Upper lobe of left lung (tissue), 6 donors: ENCODE measurements around the gene CLK4. TPM values are rescaled to one million over a fixed set of nuclear protein-coding genes. Genes with fewer than 3 reads are reported as not detected.

Source experiments
- ATAC-seq, 2 donors: fragments of 200-7000 bp; cut with Tn5 transposase; one replicate each; pipeline ENCODE4 v1.9.1; 2022; ENCODE audit warnings: mild to moderate bottlenecking in 2 of 2, moderate library complexity in 2 of 2; ENCODE audit not compliant: low FRiP score in 2 of 2
- DNase-seq, 2 donors: peaks; one replicate each; pipeline ENCODE4 v3.0.0-alpha.2; 2019 to 2020
- H3K27ac ChIP-seq, 4 donors: fragments of 200-600 bp; sonication (generic); one replicate each; pipeline ENCODE4 v1.5.1; 2016 to 2019
- H3K27me3 ChIP-seq, 4 donors: fragments of 200-600 bp; sonication (generic); one replicate each; pipeline ENCODE4 v1.5.1; 2017 to 2019
- H3K36me3 ChIP-seq, 4 donors: fragments of 200-600 bp; sonication (generic); one replicate each; pipeline ENCODE4 v1.5.1; 2016 to 2019
- H3K4me1 ChIP-seq, 4 donors: fragments of 200-600 bp; sonication (generic); one replicate each; pipeline ENCODE4 v1.5.1; 2018 to 2019
- H3K4me3 ChIP-seq, 4 donors: fragments of 200-600 bp; sonication (generic); one replicate each; pipeline ENCODE4 v1.5.1; 2017 to 2019; ENCODE audit warnings: mild to moderate bottlenecking in 2 of 4, moderate library complexity in 1 of 4
- H3K9me3 ChIP-seq, 4 donors: fragments of 200-600 bp; sonication (generic); one replicate each; pipeline ENCODE4 v1.5.1; 2018 to 2019
- CTCF ChIP-seq, 6 experiments: fragments of 450-650 bp in 4 of 6; fragments of 200-600 bp in 2 of 6; sonication (generic) in 2 of 6; IDR thresholded peaks; one replicate each; pipeline ENCODE4 v1.5.1; 2016 to 2019; ENCODE audit warnings: antibody characterized with exemption in 6 of 6
- EP300 ChIP-seq, 4 donors: sonication (generic); formaldehyde crosslinking; IDR thresholded peaks; one replicate each; pipeline ENCODE4 v1.5.1; 2017; ENCODE audit warnings: antibody characterized with exemption in 4 of 4, control low read depth in 2 of 4
- POLR2A ChIP-seq, 4 donors: fragments of 450-650 bp; IDR thresholded peaks; one replicate each; pipeline ENCODE4 v1.5.1; 2016 to 2017; ENCODE audit warnings: antibody characterized with exemption in 4 of 4, mild to moderate bottlenecking in 2 of 4
- POLR2AphosphoS5 ChIP-seq, 2 donors: sonication (generic); formaldehyde crosslinking; IDR thresholded peaks; one replicate each; pipeline ENCODE4 v1.5.1; 2017; ENCODE audit warnings: antibody characterized with exemption in 2 of 2
- WGBS, 2 donors: methylation state at CpG; one replicate each; pipeline ENCODE4 v1.1.5; 2017 to 2018; 5-methylcytosine and 5-hydroxymethylcytosine counted together
- total RNA-seq, 6 donors: library from RNA; depleted of rRNA in 4 of 6; stranded (reverse); fragments of >200 nt in 4 of 6; gene quantifications; one replicate each; pipeline versions ENCODE4 v1.1.0 to v1.2.1, GENCODE V29; 2016 to 2021
- donor health status: DM: no; HTN: no; CAD: no; lungs with moderate emphysema.
- donor health status: DM: no; HTN: yes; CAD: no; lungs with severe emphysema.

The CLK4 gene
- total RNA-seq, 6 donors from 2014 or later, result 28.8 to 81.7 (median 35.0) TPM

- 80 to 85% methylated on average over 8 of the region's 8 CpGs for WGBS, 2 donors
- no peak overlapping the region for H3K4me3 ChIP-seq
- no peaks in the 10 kb centered on the region for H3K4me1 ChIP-seq
- no peak for DNase-seq
- no peaks in the 10 kb centered on the region for H3K36me3 ChIP-seq
- H3K9me3 ChIP-seq, result no peaks in the 10 kb centered on the region
- ATAC-seq, result no peak
- TF ChIP-seq POLR2A (IDR thresholded peaks at IDR 0.05) (no peak), POLR2AphosphoS5 (IDR thresholded peaks at IDR 0.05) (no peak), CTCF (IDR thresholded peaks at IDR 0.05) (no peak), EP300 (IDR thresholded peaks at IDR 0.05) (no peak)
- no peak overlapping the region for H3K27ac ChIP-seq
- H3K27me3 ChIP-seq, result no peaks in the 10 kb centered on the region
Observed at GRCh38 chr5:178563621-178564020, 63.2 kb downstream of the CLK4 start.

GRCh38 chr5:178561746-178562264, 65.0 kb downstream of the CLK4 start:
- no peak overlapping the region for H3K27ac ChIP-seq
- WGBS, 2 donors, result 65 to 70% methylated on average over 17 to 23 of the region's 23 CpGs
- DNase-seq (no peak), ATAC-seq (no peak)
- no peaks in the 10 kb centered on the region for H3K9me3 ChIP-seq
- H3K4me3 ChIP-seq, result no peak overlapping the region
- no peaks in the 10 kb centered on the region for H3K27me3 ChIP-seq
- H3K36me3 ChIP-seq, result no peaks in the 10 kb centered on the region
- TF ChIP-seq POLR2AphosphoS5 (IDR thresholded peaks at IDR 0.05) (no peak), CTCF (IDR thresholded peaks at IDR 0.05) (no peak), POLR2A (IDR thresholded peaks at IDR 0.05) (no peak), EP300 (IDR thresholded peaks at IDR 0.05) (no peak)
- no peaks in the 10 kb centered on the region for H3K4me1 ChIP-seq

DNA sequence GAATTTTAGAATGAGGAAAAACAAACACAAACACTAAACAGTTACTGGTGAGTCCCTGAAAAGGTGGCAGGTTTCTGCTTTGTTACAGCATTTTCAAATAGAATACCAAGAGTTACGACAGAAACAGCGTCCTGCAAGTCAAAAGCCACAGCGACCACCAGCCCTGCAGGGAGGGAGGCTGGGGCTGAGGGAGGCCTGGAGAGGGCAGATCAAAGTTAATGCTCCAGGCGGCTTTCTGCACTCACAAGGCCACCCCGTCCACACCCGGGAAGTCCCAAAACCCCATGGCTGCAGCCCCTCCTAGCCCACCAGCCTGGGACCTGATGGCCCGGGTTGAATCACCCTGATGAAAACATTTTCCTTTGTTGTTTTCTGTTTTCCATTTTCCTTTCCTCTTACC, 65.9 kb downstream of the CLK4 start:
- Histone ChIP-seq H3K27me3 (no peaks in the 10 kb centered on the region), H3K27ac (no peak overlapping the region), H3K36me3 (no peaks in the 10 kb centered on the region), H3K9me3 (no peaks in the 10 kb centered on the region), H3K4me1 (no peaks in the 10 kb centered on the region), H3K4me3 (no peak overlapping the region)
- no peak for DNase-seq
- no peak for ATAC-seq
- 80 to 81% methylated on average over 7 of the region's 7 CpGs for WGBS, 2 donors
- TF ChIP-seq POLR2A (IDR thresholded peaks at IDR 0.05) (no peak), POLR2AphosphoS5 (IDR thresholded peaks at IDR 0.05) (no peak), EP300 (IDR thresholded peaks at IDR 0.05) (no peak), CTCF (IDR thresholded peaks at IDR 0.05) (no peak)

DNA sequence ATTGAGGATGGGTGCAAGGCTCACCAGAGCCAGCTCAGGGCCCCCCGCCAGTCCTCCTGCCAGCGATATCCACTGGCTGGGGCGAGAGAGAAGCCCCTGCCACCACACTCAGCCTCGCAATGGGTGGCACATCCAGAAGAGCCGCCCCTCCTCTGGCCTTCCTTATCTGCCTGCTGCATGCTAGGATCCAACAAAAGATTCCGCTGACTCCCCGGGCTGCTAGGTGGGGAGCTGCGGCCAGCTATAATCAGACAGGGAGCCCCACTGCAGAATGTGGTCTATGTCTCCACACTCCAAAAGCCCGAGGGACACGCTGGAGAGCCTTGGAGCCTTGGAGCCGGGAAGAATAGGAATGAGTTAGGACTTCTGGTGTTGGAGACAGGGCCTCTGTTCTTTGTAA, 69.4 kb downstream of the CLK4 start:
- Histone ChIP-seq H3K27ac (no peak overlapping the region), H3K36me3 (no peaks in the 10 kb centered on the region), H3K4me1 (no peaks in the 10 kb centered on the region), H3K9me3 (no peaks in the 10 kb centered on the region), H3K4me3 (no peak overlapping the region), H3K27me3 (no peaks in the 10 kb centered on the region)
- WGBS, 2 donors, result 91% methylated on average over 8 to 10 of the region's 11 CpGs
- ATAC-seq (no peak), DNase-seq (no peak)
- no peak for TF ChIP-seq POLR2A (IDR thresholded peaks at IDR 0.05)
- TF ChIP-seq EP300 (IDR thresholded peaks at IDR 0.05), result no peak
- TF ChIP-seq POLR2AphosphoS5 (IDR thresholded peaks at IDR 0.05), result no peak

DNA sequence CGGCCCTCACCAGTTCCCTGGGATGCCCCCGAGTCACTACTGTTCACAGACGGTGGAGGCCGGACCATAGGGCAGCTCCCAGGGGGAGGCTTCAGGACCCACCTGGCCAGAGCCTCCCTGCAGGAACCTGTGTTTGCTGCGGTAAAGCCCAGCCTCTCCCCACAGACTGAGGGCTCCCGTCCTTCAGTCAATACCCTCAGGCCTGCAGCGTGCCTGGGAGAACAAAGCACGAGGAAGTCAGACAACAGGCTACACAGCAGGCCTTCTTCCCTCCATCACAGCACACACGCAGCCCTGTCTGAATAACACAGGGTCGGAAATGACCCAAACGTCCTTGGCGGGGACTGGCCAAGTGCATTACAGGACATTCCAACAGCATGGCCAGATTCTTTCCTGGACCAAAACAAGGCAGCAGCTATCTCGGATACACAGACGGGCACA, 71.1 kb downstream of the CLK4 start:
- no peak for DNase-seq
- H3K4me3 ChIP-seq, result no peak overlapping the region
- no peak for ATAC-seq
- no peak overlapping the region for H3K27ac ChIP-seq
- H3K4me1 ChIP-seq, result no peaks in the 10 kb centered on the region
- H3K36me3 ChIP-seq, result no peaks in the 10 kb centered on the region
- TF ChIP-seq EP300 (IDR thresholded peaks at IDR 0.05), result no peak
- TF ChIP-seq POLR2AphosphoS5 (IDR thresholded peaks at IDR 0.05), result no peak
- no peak for TF ChIP-seq POLR2A (IDR thresholded peaks at IDR 0.05)
- TF ChIP-seq CTCF (IDR thresholded peaks at IDR 0.05), result no peak
- no peaks in the 10 kb centered on the region for H3K9me3 ChIP-seq
- no peaks in the 10 kb centered on the region for H3K27me3 ChIP-seq
- WGBS, 2 donors, result 82 to 85% methylated on average over 7 to 14 of the region's 14 CpGs
